Activated T-helper 9 cell treated with anti-CD3 and anti-CD28 coated beads, Interleukin-2, amount 50 U/mL, for 16 hours (primary cell): Measurements from ENCODE around the gene SVEP1.
"Not testable (repeated sequence)": the region's sequence is repeated elsewhere in the genome, so short reads cannot be mapped to it uniquely, and the experiment has no call there.

ENCODE experiments used
- DNase-seq: peaks from one replicate; pipeline ENCODE4 v3.0.0-alpha.2; 2020; ENCODE audit warnings: low read depth

SVEP1 gene

GRCh38 chr9:110578575-110579033 lies 937 bp downstream of the SVEP1 start:
- DNase-seq: no peak

GRCh38 chr9:110575945-110576344 lies 3.6 kb downstream of the SVEP1 start:
- DNase-seq: no peak

- DNase-seq: no peak
These were observed 4.4 kb downstream of the SVEP1 start for GRCh38 chr9:110575169-110575568.

GRCh38 chr9:110573305-110573704 lies 6.2 kb downstream of the SVEP1 start:
- no peak for DNase-seq

GRCh38 chr9:110571801-110572483 lies 7.6 kb downstream of the SVEP1 start:
- no peak for DNase-seq

GRCh38 chr9:110566156-110566555 lies 13.4 kb downstream of the SVEP1 start:
- DNase-seq: no peak

- DNase-seq: no peak
These were observed 17.7 kb downstream of the SVEP1 start for GRCh38 chr9:110561826-110562225.

- DNase-seq: no peak
These were observed 19.7 kb downstream of the SVEP1 start for GRCh38 chr9:110559869-110560268.

GRCh38 chr9:110555551-110556331 lies 23.8 kb downstream of the SVEP1 start:
- DNase-seq: no peak

- DNase-seq: no peak
These were observed 33.1 kb downstream of the SVEP1 start for GRCh38 chr9:110546411-110546871.

GRCh38 chr9:110545705-110546104 lies 33.8 kb downstream of the SVEP1 start:
- no peak for DNase-seq

GRCh38 chr9:110543631-110544051 lies 35.9 kb downstream of the SVEP1 start:
- DNase-seq: no peak

- no peak for DNase-seq
These were observed 37.6 kb downstream of the SVEP1 start for GRCh38 chr9:110541950-110542349.

- no peak for DNase-seq
These were observed 40.9 kb downstream of the SVEP1 start for GRCh38 chr9:110538647-110539041.

GRCh38 chr9:110537841-110538646 lies 41.5 kb downstream of the SVEP1 start:
- DNase-seq: no peak

GRCh38 chr9:110536822-110537221 lies 42.7 kb downstream of the SVEP1 start:
- DNase-seq: no peak

- DNase-seq: not testable (repeated sequence)
These were observed 45.4 kb downstream of the SVEP1 start for GRCh38 chr9:110534162-110534561.

- DNase-seq: no peak
These were observed 46.5 kb downstream of the SVEP1 start for GRCh38 chr9:110532908-110533665.

- no peak for DNase-seq
These were observed 47.8 kb downstream of the SVEP1 start for GRCh38 chr9:110531776-110532175.

- DNase-seq: not testable (repeated sequence)
These were observed 48.3 kb downstream of the SVEP1 start for GRCh38 chr9:110531241-110531640.

GRCh38 chr9:110528645-110529044 lies 50.9 kb downstream of the SVEP1 start:
- no peak for DNase-seq

GRCh38 chr9:110526426-110526825 lies 53.1 kb downstream of the SVEP1 start:
- DNase-seq: no peak
